ENCODE measurements around the gene DOCK3.
A peak's percentile ranks its signal among the peaks of the same experiment; 100 is the strongest.
"Not testable (repeated sequence)": the region's sequence is repeated elsewhere in the genome, so short reads cannot be mapped to it uniquely, and the experiment has no call there.

DOCK3 gene

DNA sequence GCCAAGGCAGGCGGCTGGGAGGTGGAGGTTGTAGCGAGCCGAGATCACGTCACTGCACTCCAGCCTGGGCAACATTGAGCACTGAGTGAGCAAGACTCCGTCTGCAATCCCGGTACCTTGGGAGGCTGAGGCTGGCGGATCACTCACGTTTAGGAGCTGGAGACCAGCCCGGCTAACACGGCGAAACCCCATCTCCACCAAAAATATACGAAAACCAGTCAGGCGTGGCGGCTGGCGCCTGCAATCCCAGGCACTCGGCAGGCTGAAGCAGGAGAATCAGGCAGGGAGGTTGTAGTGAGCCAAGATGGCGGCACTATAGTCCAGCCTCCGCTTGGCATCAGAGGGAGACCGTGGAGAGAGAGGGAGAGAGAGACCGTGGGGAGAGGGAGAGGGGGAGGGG is 129.6 kb downstream of the DOCK3 start:
- not testable (repeated sequence) for DNase-seq (ENCODE audit: low spot score)

DNA sequence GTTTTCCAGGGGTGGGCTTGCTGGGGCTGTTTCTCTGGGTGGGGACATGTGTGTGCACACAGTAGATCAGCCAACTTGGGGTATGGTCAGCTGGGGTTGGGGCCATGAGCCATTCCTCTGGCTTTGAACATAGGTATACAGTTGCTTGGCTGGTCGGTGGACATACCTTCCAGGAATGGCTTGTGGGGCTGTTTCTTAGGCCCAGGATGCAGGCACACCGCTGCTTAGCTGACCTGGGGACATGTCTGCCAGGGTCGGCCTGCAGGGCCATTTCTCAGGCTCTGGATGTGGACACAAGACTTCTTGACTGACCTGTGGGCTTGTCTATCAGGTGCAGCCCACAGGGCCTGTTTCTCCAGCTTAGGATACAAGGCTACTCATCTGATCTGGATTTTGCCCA is 130.6 kb downstream of the DOCK3 start:
- DNase-seq (ENCODE audit: low spot score), result no peak

DNA sequence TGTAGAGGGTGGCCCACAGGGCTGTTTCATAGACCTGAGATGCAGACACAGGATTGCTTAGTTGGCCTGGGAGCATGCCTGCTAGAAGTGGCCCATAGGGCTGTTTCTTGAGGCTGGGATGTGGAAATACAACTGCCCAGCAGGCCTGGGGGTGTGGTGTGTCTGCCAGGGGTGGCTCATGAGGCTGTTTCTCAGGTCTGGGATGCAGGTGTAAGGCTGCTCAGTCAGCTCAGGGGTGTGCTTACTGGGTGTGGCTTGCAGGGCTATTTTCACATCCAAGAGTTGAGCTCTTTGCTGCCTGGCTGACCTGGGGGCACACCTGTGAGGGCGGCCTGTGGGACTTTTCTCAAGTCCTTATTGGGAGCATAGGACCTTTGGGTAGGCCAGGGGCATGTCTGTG is 131.3 kb downstream of the DOCK3 start:
- DNase-seq (ENCODE audit: low spot score), result no peak

DNA sequence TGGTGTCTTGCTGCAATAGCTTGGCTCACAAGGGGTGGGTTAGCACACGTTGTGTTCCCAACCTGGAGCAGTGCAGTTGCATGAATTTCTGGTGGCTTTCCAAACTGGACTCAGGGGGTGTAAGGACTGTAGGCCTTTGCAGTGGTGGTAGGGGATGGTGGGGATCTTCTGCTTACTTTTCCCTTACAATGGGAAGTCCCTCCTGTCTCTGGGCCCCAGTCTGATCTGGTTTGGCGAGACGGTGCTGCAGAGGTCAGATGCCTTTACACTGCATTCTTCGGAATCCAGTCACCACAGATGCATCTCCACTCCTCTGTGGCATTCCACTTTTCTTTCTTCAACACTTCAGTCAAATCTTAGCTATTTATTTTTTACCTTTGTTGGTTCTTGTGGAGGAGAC is 132.1 kb downstream of the DOCK3 start:
- no peak for DNase-seq (ENCODE audit: low spot score)

DNA sequence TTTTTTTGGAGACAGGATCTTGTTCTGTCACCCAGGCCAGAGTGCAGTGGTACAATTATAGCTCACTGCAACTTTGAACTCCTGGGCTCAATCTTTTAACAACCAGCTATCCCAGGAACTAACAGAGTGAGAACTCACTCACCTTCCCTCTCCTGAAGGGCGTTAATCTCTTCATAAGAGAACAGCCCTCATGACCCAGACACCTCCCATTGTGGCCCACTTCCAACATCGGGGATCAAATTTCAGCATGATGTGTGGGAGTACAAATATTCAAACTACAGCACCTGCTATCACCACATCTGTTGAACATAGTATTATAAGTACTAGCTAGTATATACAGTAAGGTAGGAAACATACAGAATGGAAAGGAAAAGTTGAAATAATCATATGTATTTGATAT is 132.5 kb downstream of the DOCK3 start:
- no peak for DNase-seq (ENCODE audit: low spot score)

DNA sequence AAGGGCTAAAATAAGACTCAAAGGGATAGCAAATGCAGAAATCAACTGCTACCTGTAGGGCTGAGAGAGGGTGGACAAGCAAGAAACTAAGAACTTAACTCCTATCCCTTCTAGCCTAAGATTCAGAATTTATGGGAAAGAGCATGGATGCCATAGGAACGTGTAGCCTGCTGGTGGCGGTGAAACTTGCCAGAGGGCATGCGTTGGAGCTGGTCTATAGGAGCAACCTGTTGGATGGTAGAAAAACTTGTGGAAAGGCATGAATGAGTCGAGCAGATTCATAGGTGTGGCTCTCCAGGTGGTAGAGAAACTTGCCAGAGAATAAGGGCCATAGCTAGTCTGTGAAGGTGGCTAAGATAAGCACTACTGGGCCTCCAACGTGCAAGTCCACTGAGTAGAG is 137.2 kb downstream of the DOCK3 start:
- DNase-seq (ENCODE audit: low spot score), result no peak

DNA sequence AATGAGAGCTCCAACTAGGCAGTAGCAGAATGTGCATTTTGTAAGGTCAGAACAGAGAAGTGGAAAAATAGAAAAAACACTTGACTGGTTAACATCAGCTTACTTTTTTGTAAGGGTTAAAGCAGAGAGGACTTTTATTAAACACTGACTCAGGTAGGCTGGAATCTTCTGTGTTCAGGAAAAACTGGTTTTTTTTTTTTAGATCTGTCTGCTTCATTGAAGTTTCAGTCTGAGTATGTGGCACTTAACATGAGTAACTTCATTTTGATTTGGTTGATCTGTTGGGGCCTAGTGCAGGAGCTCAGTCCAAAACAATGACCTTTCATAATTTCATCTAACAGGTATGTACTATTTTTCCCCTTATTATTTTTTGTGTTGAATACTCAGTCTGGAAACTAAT is 141.1 kb downstream of the DOCK3 start:
- DNase-seq (ENCODE audit: low spot score), result no peak

DNA sequence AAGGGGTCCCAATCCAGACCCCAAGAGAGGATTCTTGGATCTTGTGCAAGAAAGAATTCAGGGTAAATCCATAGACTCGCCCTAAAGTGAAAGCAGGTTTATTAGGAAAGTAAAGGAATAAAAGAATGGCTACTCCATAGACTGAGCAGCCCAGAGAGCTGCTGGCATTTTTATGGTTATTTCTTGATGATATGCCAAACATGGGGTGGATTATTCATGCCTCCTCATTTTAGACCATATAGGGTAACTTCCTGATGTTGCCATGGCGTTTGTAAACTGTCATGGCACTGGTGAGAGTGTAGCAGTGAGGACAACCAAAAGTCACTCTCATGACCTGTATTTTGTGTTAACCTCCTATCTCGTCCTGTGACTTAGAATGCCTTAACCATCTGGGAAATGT is 142.2 kb downstream of the DOCK3 start:
- DNase-seq (ENCODE audit: low spot score), result no peak

DNA sequence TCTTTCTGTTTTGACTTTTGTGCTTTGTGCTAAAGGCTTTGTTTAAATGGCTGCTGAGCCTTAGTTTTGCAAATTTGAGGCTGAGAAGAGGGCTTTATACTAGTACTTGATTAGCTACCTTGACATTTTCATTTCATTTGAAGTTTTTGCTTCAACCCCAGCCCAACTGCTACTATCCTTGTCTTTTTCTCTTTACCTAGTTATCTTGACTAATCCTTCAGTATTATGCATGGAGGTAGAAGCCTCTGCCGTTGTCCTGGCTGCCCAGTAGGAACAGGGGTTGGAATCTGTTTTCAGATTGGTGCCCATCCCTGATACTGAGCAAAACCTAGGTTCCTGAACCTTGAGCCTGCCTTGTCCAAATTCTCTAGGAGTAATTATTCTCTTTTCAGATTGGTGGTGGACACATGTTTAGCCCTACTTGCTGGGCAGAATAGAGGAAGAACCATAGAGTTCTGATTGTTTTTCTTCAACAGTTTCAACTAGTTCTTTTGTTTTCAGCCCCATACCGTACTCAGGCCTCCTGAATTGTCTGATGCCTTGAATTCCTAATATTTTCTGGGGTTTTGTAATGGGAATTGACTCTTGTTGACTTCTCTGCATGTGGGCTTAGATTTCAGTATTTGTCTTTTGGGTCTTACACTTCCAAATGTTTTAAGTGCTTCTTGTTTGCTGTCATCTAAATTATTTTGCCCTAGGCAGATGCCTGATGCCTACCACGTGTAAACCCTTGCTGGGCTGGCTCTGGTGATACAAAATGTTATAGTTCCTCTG is 143.2 kb downstream of the DOCK3 start:
- DNase-seq (ENCODE audit: low spot score), result no peak

DNA sequence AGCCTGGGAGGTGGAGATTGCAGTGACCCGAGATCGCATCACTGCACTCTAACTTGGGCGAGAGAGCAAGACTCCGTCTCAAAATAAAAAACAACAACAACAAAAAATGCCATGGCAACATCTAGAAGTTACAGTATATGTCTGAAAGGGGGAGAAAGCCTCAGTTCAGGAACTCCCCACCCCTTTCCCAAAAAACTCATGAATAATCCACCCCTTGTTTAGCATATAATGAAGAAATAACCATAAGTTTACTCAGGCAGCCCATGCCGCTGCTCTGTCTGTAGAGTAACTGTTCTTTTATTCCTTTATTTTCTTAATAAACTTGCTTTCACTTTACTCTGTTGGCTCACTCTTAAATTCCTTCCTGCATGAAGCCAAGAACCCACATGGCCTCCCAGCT is 145.2 kb downstream of the DOCK3 start:
- DNase-seq (ENCODE audit: low spot score), result no peak

DNA sequence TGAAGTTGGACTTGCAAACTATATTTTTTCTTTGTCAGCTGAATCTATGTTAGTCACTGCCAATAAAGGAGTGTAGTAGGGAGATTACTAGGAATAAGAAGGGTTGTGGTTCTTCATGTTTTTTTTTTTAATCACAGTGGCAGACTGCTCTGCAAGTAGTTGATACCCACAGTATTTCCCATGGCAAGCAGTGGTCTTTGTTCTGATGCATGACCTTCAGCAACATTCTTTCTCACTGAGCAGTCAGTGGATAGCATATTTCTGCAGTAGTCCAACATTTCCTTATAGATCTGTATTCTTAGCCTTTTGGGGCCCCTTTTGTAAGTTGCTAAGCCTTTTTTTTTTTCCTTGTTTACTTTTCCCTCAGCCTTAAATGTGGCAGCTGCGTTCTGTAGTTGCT is 151.1 kb downstream of the DOCK3 start:
- DNase-seq (ENCODE audit: low spot score), result no peak

DNA sequence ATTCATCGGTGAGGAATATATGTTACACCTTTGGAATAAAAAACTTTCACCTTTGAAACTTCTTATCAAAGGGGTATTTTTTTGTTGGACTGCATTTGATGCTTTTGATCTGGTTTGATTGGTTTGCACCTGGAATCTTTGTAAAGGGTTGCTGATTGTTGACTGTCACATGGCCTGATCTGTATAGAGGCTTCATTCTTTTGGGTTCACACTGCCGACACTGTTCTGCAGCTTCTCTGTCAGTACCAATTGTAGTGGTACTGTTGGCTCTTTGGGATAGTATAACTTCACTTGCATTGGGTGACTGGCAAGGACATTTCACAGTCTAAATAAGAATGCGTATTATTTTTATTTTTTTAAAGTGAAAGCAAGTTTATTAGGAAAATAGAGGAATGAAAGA is 155.7 kb downstream of the DOCK3 start:
- DNase-seq (ENCODE audit: low spot score), result no peak

DNA sequence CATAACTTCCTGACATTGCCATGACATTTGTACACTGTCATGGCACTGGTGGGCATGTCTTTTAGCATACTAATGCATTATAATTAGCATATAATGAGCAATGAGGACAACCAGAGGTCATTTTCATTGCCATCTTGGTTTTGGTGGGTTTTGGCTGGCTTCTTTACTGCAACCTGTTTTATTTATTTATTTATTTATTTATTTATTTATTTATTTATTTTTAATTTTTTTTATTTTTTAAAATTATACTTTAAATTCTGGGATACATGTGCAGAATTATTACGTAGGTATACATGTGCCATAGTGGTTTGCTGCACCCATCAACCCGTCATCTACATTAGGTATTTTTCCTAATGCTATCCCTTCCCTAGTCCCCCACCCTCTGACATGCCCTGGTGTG is 156.3 kb downstream of the DOCK3 start:
- DNase-seq (ENCODE audit: low spot score), result not testable (repeated sequence)

DNA sequence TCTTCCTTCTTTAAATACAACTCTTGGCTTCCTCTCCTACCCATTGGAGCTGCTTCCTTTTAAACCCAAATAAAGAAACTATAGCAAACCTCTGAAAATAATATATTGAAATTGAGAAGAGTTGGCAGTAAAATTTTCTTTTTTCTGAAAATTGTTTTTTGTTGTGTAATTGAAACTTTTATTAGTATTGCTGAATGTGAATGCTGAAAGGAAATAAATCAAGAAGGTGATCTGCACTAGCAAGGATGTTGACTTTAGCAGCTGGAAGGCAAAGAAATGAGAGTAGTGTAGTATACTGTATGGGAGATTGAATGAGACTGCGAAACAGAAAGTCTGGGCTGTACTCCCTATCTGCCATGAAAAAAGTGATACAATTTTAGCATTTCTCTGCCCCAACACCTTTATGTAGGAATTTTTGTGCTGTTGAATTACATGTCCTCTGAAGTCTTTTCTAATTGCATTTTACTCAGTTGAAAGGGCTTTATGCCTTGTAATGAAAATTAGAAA is 166.3 kb downstream of the DOCK3 start:
- DNase-seq (ENCODE audit: low spot score), result no peak

DNA sequence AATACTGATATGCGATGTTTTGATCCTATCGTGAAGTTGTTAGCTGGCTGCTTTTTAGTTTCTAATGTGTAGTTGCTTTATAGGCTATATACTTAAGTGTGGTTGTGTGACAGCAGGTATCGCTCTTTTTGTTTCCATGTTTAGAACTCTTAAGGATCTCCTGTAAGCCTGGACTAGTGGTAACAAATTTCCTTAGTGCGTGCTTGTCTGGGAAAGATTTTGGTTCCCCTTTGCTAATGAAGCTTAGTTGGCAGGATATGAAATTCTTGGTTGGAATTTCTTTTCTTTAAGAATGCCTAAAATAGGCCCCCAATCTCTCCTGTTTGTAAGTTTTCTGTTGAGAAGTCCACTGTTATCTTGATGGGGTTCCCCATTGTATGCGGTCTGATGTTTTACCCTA is 173.6 kb downstream of the DOCK3 start:
- no peak for DNase-seq (ENCODE audit: low spot score)

DNA sequence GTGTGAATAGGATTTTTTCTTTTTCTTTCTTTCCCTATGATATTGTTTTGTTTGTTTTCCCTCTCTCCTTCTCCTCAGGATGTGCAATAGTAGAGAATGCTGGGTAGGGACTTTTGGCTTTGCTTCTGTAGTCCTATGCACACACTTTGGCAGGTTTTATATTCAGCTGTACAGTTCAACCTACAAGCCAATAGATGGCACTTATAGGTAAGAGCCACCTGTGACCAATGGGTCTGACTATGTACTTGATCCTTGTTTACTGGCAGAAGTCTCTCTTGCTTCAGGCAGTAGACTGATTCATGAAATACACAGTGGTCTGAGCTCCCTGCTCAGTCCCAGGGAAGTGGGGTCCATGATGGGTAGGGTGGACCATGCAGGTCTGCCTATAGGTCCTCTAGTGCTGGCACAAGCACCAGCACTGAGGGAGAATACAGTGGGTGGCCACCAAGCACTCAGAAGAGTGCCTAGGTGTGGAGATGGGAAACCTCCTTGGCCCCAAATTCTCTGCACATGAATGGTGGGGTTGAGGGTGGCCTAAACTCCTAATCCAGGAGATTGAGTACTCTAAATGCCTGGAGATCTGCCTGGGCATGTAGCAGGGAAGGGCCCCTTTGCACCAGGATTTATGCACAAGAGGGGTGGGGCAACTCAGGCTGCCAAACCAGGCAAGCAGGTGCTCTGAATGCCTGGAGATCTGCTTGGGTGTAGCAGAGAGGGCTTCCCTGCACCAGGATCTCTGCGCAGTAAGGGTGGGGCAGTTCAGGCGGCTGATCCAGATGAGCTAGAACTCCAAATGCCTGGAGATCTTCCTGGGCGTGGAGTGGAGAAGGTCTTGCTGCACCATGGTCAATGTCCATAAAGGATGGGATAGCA is 176.1 kb downstream of the DOCK3 start:
- DNase-seq (ENCODE audit: low spot score), result no peak

DNA sequence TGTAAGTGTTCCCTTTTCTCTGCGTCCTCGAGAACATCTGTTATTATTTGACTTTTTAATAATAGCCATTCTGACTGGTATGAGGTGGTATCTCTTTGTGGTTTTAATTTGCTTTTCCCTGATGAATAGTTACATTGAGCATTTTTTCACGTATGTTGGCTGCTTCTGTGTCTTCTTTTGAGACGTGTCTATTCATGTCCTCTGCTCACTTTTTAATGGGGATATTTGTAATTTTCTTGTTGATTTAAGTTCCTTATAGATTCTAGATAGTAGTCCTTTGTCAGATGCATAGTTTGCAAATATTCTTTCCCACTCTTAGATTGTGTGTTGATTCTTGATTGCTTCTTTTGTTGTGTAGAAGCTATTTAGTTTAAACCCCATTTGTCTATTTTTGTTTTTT is 179.2 kb downstream of the DOCK3 start:
- no peak for DNase-seq (ENCODE audit: low spot score)

DNA sequence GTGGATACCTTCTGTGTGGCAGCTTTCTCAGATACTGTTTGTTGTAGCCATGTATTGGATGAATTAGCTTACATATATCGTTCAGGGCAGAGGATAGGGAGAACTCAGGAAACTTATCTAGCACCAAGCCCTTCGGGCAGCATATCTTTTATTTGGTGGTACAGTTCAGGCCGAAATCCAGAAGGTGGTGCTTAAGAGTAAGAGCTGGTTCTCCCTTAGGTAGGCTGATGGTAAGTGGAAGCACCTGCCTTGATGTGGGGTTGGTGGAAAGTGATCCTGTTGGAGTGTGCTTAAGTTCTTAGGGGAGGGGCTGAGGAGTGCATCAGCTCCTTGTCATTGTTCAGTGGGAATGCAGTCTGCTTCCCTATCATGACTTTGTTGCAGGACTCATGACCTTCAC is 187.5 kb downstream of the DOCK3 start:
- DNase-seq (ENCODE audit: low spot score), result peak; percentile 32

DNA sequence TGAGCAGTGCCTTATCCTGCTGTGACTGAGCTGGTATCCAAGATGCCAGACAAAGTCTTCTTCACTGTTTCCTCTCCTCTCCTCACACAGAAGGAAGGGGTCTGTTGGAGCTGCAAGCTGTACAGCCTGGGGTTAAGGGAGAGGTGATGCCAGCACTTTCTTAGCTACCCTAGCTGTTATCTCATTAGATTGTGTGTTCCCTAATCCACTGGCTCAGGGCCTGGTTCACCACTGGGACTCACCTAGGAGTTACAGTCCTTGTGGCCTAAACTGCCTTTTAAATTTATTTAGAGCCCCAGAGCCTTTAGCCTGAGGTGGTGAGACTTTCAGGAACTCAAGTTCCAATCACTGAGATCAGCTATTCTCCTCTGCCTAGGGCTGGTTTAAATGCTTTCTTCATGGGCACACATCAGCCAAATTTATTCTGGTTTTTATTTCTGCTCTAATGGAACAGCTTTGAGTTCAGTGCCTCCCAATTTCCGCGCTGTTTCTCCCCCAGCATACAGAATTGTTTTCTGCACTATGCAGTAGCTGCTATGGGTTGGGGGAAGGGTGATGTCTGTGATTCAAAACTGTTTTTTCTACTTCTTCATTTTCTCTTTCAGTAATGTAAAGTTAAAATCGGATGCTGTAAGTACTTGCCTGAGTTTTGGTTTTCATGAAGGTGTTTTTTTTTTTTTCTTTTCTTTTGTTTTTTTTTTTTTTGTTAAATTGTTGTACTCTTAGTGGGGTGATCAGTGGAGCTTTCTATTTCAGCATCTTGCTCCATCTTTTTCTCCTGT is 198.8 kb downstream of the DOCK3 start:
- DNase-seq (ENCODE audit: low spot score), result peak; percentile 33

DNA sequence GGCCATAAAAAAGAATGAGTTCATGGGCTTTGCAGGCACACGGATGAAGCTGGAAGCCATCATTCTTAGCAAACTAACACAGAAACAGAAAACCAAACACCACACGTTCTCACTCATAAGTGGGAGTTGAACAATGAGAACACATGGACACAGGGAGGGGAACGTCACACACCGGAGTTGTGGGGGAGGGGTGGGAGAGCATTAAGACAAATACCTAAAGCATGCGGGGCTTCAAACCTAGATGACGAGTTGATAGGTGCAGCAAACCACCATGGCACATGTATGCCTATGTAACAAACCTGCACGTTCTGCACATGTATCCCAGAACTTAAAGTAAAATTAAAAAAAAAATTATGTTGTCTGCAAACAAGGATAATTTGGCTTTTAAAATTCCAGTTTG is 200.1 kb downstream of the DOCK3 start:
- DNase-seq (ENCODE audit: low spot score), result not testable (repeated sequence)

DNA sequence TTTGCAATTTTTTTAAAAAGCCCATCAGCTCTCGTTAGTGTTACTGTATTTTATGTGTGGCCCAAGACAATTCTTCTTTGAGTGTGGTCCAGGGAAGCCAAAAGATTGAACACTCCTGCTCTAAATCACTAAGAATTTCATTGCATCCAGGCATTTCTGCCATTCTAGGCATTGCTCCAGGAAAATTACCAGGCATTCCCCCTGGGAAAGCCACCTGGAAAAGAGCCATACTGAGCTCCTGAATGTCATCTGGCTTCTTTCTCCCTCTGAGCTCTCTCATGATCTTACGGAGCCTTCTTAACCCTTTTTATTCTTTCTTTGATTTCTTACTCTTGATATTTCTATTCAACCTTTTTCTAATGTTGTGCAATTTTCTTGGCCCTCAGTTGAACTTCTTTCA is 202.2 kb downstream of the DOCK3 start:
- peak; percentile 71 for DNase-seq (ENCODE audit: low spot score)

DNA sequence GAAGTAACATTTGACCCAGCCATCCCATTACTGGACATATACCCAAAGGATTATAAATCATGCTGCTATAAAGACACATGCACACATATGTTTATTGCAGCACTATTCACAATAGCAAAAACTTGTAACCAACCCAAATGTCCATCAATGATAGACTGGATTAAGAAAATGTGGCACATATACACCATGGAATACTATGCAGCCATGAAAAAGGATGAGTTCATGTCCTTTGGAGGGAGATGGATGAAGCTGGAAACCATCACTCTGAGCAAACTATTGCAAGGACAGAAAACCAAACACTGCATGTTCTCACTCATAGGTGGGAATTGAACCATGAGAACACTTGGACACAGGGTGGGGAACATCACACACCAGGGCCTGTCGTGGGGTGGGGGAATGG is 208.0 kb downstream of the DOCK3 start:
- DNase-seq (ENCODE audit: low spot score), result not testable (repeated sequence)

DNA sequence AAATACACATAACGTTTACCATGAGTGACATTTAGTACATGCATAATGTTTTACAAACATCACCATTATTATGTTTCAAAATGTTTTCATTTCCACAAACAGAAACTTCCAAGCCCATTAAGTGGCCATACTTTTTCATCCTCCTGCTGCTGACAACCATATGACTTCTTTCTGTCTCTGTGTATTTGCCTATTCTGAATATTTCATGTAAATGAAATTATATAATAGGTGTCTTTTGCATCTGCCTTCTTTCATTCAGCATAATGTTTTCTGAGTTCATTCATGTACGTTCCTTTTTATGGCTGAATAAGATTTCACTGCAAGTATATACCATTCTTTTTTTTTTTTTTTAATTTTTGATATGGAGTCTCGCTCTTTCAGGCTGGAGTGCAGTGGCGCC is 209.0 kb downstream of the DOCK3 start:
- DNase-seq (ENCODE audit: low spot score), result no peak

Measured in D341Med (cell line).